MM.1S (cell line): Measurements from ENCODE around the gene SLC4A11.

Experiments used
- CTCF ChIP-seq: fragments of 300-600 bp; sonication (generic); IDR thresholded peaks from 2 replicates; pipeline ENCODE4 v1.5.1; 2016; ENCODE audit warnings: antibody characterized with exemption, low read length, mixed read lengths
- EZH2 ChIP-seq: fragments of 300-600 bp; sonication (generic); optimal IDR thresholded peaks from 2 replicates; pipeline ENCODE3; 2017; ENCODE audit warnings: low read depth, mild to moderate bottlenecking, antibody characterized with exemption, low read length, mixed read lengths

- TF ChIP-seq CTCF = no peak
- TF ChIP-seq EZH2 = no peak
These were observed 3.2 kb upstream of the SLC4A11 start for GRCh38 chr20:3242172-3242692.
